ENCODE measurements around the gene LYPD4.
A peak's percentile ranks its signal among the peaks of the same experiment; 100 is the strongest.
"Not testable (repeated sequence)": the region's sequence is repeated elsewhere in the genome, so short reads cannot be mapped to it uniquely, and the experiment has no call there.

LYPD4 gene

GRCh38 chr19:41880329-41880708 lies 35.8 kb upstream of the LYPD4 start:
- Mint-ChIP-seq H3K27me3 (no peaks in the 10 kb centered on the region), H3K9me3 (no peaks in the 10 kb centered on the region), H3K36me3 (ENCODE audit: insufficient read depth) (peaks cover 45% of the 10 kb centered on the region), H3K4me3 (peak overlapping the region; percentile 34 to 49), H3K4me1 (ENCODE audit: low read depth in 2 of 2) (peaks cover 54 to 57% of the 10 kb centered on the region in 2 donors), H3K27ac (peak overlapping the region; percentile 99)
- ATAC-seq (replicated peaks) (no peak), DNase-seq (no peak)

GRCh38 chr19:41879670-41880328 lies 35.3 kb upstream of the LYPD4 start:
- Mint-ChIP-seq H3K9me3 (no peaks in the 10 kb centered on the region), H3K4me3 (peak overlapping the region; percentile 34 to 49), H3K4me1 (ENCODE audit: low read depth in 2 of 2) (peaks cover 49 to 52% of the 10 kb centered on the region in 2 donors), H3K27ac (peak overlapping the region; percentile 99), H3K36me3 (ENCODE audit: insufficient read depth) (peaks cover 47% of the 10 kb centered on the region), H3K27me3 (no peaks in the 10 kb centered on the region)
- ATAC-seq (replicated peaks) = no peak
- no peak for DNase-seq

GRCh38 chr19:41879080-41879479 lies 34.6 kb upstream of the LYPD4 start:
- Mint-ChIP-seq H3K27me3 (no peaks in the 10 kb centered on the region), H3K4me3 (peak overlapping the region; percentile 13 to 43), H3K27ac (peak overlapping the region; percentile 99), H3K4me1 (ENCODE audit: low read depth in 2 of 2) (peaks cover 46% of the 10 kb centered on the region in 2 donors), H3K36me3 (ENCODE audit: insufficient read depth) (peaks cover 40% of the 10 kb centered on the region), H3K9me3 (no peaks in the 10 kb centered on the region)
- ATAC-seq (replicated peaks) (no peak), DNase-seq (no peak)

- H3K36me3 Mint-ChIP-seq (ENCODE audit: insufficient read depth) = peaks cover 34% of the 10 kb centered on the region
- ATAC-seq (replicated peaks) (no peak), DNase-seq (no peak)
- no peaks in the 10 kb centered on the region for H3K27me3 Mint-ChIP-seq
- peak overlapping the region; percentile 43 to 65 for H3K4me3 Mint-ChIP-seq
- H3K27ac Mint-ChIP-seq = peak overlapping the region; percentile 99
- H3K4me1 Mint-ChIP-seq (ENCODE audit: low read depth in 2 of 2) = peaks cover 41 to 46% of the 10 kb centered on the region in 2 donors
- no peaks in the 10 kb centered on the region for H3K9me3 Mint-ChIP-seq
Measured at GRCh38 chr19:41877916-41878905, 33.7 kb upstream of the LYPD4 start.

- Mint-ChIP-seq H3K4me1 (ENCODE audit: low read depth in 2 of 2) (peaks cover 38 to 50% of the 10 kb centered on the region in 2 donors), H3K9me3 (no peaks in the 10 kb centered on the region), H3K36me3 (ENCODE audit: insufficient read depth) (peaks cover 31% of the 10 kb centered on the region), H3K27me3 (no peaks in the 10 kb centered on the region), H3K27ac (peak within 1 kb of the TSS; percentile 99), H3K4me3 (peak within 1 kb of the TSS; percentile 75 to 79)
- no peak for DNase-seq
- no peak for ATAC-seq (replicated peaks)
Measured at GRCh38 chr19:41876847-41877832, 32.7 kb upstream of the LYPD4 start, which contains the start of gene CD79A. CD79A (plus strand) TSS chr19:41877279; CDS start chr19:41877305, 26 bp downstream.

GRCh38 chr19:41875973-41876372 lies 31.5 kb upstream of the LYPD4 start:
- peak overlapping the region; percentile 99 for H3K27ac Mint-ChIP-seq
- DNase-seq; ATAC-seq (replicated peaks); H3K9me3 Mint-ChIP-seq; H3K27me3 Mint-ChIP-seq: not testable (repeated sequence)
- peaks cover 34% of the 10 kb centered on the region for H3K36me3 Mint-ChIP-seq (ENCODE audit: insufficient read depth)
- peak overlapping the region; percentile 75 to 79 for H3K4me3 Mint-ChIP-seq
- peaks cover 42 to 54% of the 10 kb centered on the region in 2 donors for H3K4me1 Mint-ChIP-seq (ENCODE audit: low read depth in 2 of 2)

GRCh38 chr19:41872775-41873647 lies 28.5 kb upstream of the LYPD4 start:
- Mint-ChIP-seq H3K27me3 (no peaks in the 10 kb centered on the region), H3K4me3 (peak overlapping the region; percentile 85 to 90), H3K36me3 (ENCODE audit: insufficient read depth) (peaks cover 47% of the 10 kb centered on the region), H3K9me3 (no peaks in the 10 kb centered on the region), H3K4me1 (ENCODE audit: low read depth in 2 of 2) (peaks cover 47 to 51% of the 10 kb centered on the region in 2 donors), H3K27ac (peak overlapping the region; percentile 98 to 99)
- DNase-seq (peak; percentile 52 to 69 (median 57)), ATAC-seq (replicated peaks) (no peak)

GRCh38 chr19:41872384-41872774 lies 27.9 kb upstream of the LYPD4 start:
- peaks cover 49% of the 10 kb centered on the region in 2 donors for H3K4me1 Mint-ChIP-seq (ENCODE audit: low read depth in 2 of 2)
- no peaks in the 10 kb centered on the region for H3K9me3 Mint-ChIP-seq
- H3K4me3 Mint-ChIP-seq = peak overlapping the region; percentile 85 to 90
- H3K27me3 Mint-ChIP-seq = no peaks in the 10 kb centered on the region
- peaks cover 51% of the 10 kb centered on the region for H3K36me3 Mint-ChIP-seq (ENCODE audit: insufficient read depth)
- ATAC-seq (replicated peaks) (no peak), DNase-seq (no peak)
- peak overlapping the region; percentile 98 to 99 for H3K27ac Mint-ChIP-seq

GRCh38 chr19:41871573-41872383 lies 27.3 kb upstream of the LYPD4 start:
- Mint-ChIP-seq H3K4me3 (peak overlapping the region; percentile 85 to 90), H3K27me3 (no peaks in the 10 kb centered on the region), H3K4me1 (ENCODE audit: low read depth in 2 of 2) (peaks cover 45 to 47% of the 10 kb centered on the region in 2 donors), H3K9me3 (no peaks in the 10 kb centered on the region), H3K27ac (peak overlapping the region; percentile 98 to 99), H3K36me3 (ENCODE audit: insufficient read depth) (peaks cover 53% of the 10 kb centered on the region)
- ATAC-seq (replicated peaks) (peak; percentile 59), DNase-seq (peak; percentile 61 to 69 (median 64))

- Mint-ChIP-seq H3K36me3 (ENCODE audit: insufficient read depth) (peaks cover 60% of the 10 kb centered on the region), H3K27me3 (no peaks in the 10 kb centered on the region), H3K4me3 (peak overlapping the region; percentile 69 to 90), H3K9me3 (no peaks in the 10 kb centered on the region), H3K27ac (peak overlapping the region; percentile 98 to 99), H3K4me1 (ENCODE audit: low read depth in 2 of 2) (peaks cover 43 to 47% of the 10 kb centered on the region in 2 donors)
- no peak for ATAC-seq (replicated peaks)
- DNase-seq = no peak
Measured at GRCh38 chr19:41870401-41870873, 26.0 kb upstream of the LYPD4 start.

GRCh38 chr19:41869374-41869955 lies 25.0 kb upstream of the LYPD4 start:
- Mint-ChIP-seq H3K36me3 (ENCODE audit: insufficient read depth) (peaks cover 66% of the 10 kb centered on the region), H3K4me3 (peak overlapping the region in 1 of 2 donors; percentile 19), H3K27ac (peak overlapping the region; percentile 98 to 99), H3K9me3 (no peaks in the 10 kb centered on the region), H3K4me1 (ENCODE audit: low read depth in 2 of 2) (peaks cover 42 to 49% of the 10 kb centered on the region in 2 donors), H3K27me3 (no peaks in the 10 kb centered on the region)
- DNase-seq (no peak), ATAC-seq (replicated peaks) (no peak)

Data from effector memory CD8-positive, alpha-beta T cell (primary cell).